PC-9 (cell line): ENCODE results near the gene DSG1. TPM values are rescaled to one million over a fixed set of nuclear protein-coding genes. Genes with fewer than 3 reads are reported as not detected.

Source experiments
- BruUV-seq: library from RNA; stranded (reverse); fragments of 400-500 nt; replicated peaks from 2 replicates; lab custom pipeline; 2021; lab: Mats Ljungman, UMichigan
- CTCF ChIA-PET: fragments of 300-600 bp; sonication (Branson Sonifier 250); formaldehyde crosslinking; loops from one replicate; lab custom pipeline; 2022; ENCODE audit warnings: antibody characterized with exemption; lab: Charles Lee
- POLR2A ChIA-PET: fragments of 300-600 bp; sonication (Branson Sonifier 250); formaldehyde crosslinking; loops from one replicate; lab custom pipeline; 2022; ENCODE audit warnings: antibody characterized with exemption; ENCODE audit not compliant: unreplicated experiment; lab: Charles Lee
- DNase-seq, 2 experiments: peaks; one replicate each; pipeline versions ENCODE4 v3.0.0 to v3.0.0-alpha.2; 2015 to 2022; ENCODE audit warnings: mixed read lengths in 1 of 2
- H2AFZ ChIP-seq: fragments of 200-600 bp; sonication (generic); 2 replicates; pipeline ENCODE4 v1.8.1; 2017; ENCODE audit warnings: antibody characterized with exemption
- H3F3A ChIP-seq: fragments of 200-600 bp; sonication (generic); 2 replicates; pipeline ENCODE4 v1.8.1; 2017; ENCODE audit warnings: antibody characterized with exemption, mild to moderate bottlenecking, low read depth; ENCODE audit not compliant: insufficient read depth
- H3K27ac ChIP-seq: fragments of 200-600 bp; sonication (generic); 2 replicates; pipeline ENCODE4 v1.6.1; 2016; ENCODE audit warnings: mixed run types
- H3K27me3 ChIP-seq: fragments of 200-600 bp; sonication (generic); 2 replicates; pipeline ENCODE4 v1.6.1; 2016; ENCODE audit warnings: low read depth, mixed run types; ENCODE audit not compliant: insufficient read depth
- H3K36me3 ChIP-seq: fragments of 200-600 bp; sonication (generic); 2 replicates; pipeline ENCODE4 v1.6.1; 2016; ENCODE audit warnings: low read depth, mixed run types
- H3K4me1 ChIP-seq: fragments of 200-600 bp; sonication (generic); replicated peaks from 2 replicates; pipeline ENCODE4 v1.6.1; 2016; ENCODE audit warnings: mixed run types; ENCODE audit not compliant: insufficient read depth
- H3K4me2 ChIP-seq: fragments of 200-600 bp; sonication (generic); 2 replicates; pipeline ENCODE4 v1.6.1; 2017; ENCODE audit warnings: mixed run types
- H3K4me3 ChIP-seq: fragments of 200-600 bp; sonication (generic); 2 replicates; pipeline ENCODE4 v1.6.1; 2016; ENCODE audit warnings: mixed run types
- H3K79me2 ChIP-seq: fragments of 200-600 bp; sonication (generic); 2 replicates; pipeline ENCODE4 v1.6.1; 2017; ENCODE audit warnings: low read depth, mixed run types
- H3K9me2 ChIP-seq: fragments of 200-600 bp; sonication (generic); 2 replicates; pipeline ENCODE4 v1.8.1; 2017; ENCODE audit warnings: mild to moderate bottlenecking; ENCODE audit not compliant: insufficient read depth
- H3K9me3 ChIP-seq: fragments of 200-600 bp; sonication (generic); 2 replicates; pipeline ENCODE4 v1.8.1; 2016; ENCODE audit warnings: low read depth; ENCODE audit not compliant: insufficient read depth
- H4K20me1 ChIP-seq: fragments of 200-600 bp; sonication (generic); 2 replicates; pipeline ENCODE4 v1.8.1; 2017; ENCODE audit not compliant: insufficient read depth
- EZH2 ChIP-seq: fragments of 200-600 bp; sonication (generic); IDR thresholded peaks from 2 replicates; pipeline ENCODE4 v1.8.0; 2017; ENCODE audit warnings: antibody characterized with exemption, low read depth
- intact Hi-C: fragments of 100-400 bp; cut with micrococcal nuclease; formaldehyde crosslinking; loops from one replicate; pipeline ENCODE4 v1.10.0; 2022; ENCODE audit not compliant: unreplicated experiment
- total RNA-seq: library from RNA; stranded (reverse); gene quantifications from 2 replicates; pipeline ENCODE4 v1.2.3, GENCODE V29; 2021
- TF ChIP-seq, protein P1 (sequence below): fragments of 200-600 bp; sonication (generic); conservative IDR thresholded peaks from 2 replicates; pipeline ENCODE4 v1.6.1; 2017; ENCODE audit warnings: mixed run types, antibody characterized with exemption, mild to moderate bottlenecking, moderate library complexity

Gene DSG1
- total RNA-seq, 1 experiment from 2014 or later = not detected

- no peak for DNase-seq
- Histone ChIP-seq H3K9me3 (no peaks in the 10 kb centered on the region), H3K27me3 (no peaks in the 10 kb centered on the region), H3K9me2 (no peaks in the 10 kb centered on the region), H3K4me1 (no peaks in the 10 kb centered on the region), H3K27ac (no peak overlapping the region), H3F3A (no peaks in the 10 kb centered on the region), H3K4me3 (no peak overlapping the region), H2AFZ (no peak overlapping the region), H3K4me2 (no peak overlapping the region), H4K20me1 (no peaks in the 10 kb centered on the region), H3K36me3 (no peaks in the 10 kb centered on the region), H3K79me2 (no peaks in the 10 kb centered on the region)
- BruUV-seq = no TSS peak
- POLR2A ChIA-PET = no interaction called here
- intact Hi-C loops = no loop called here
- TF ChIP-seq EZH2 = no peak
- TF ChIP-seq, protein P1, sequence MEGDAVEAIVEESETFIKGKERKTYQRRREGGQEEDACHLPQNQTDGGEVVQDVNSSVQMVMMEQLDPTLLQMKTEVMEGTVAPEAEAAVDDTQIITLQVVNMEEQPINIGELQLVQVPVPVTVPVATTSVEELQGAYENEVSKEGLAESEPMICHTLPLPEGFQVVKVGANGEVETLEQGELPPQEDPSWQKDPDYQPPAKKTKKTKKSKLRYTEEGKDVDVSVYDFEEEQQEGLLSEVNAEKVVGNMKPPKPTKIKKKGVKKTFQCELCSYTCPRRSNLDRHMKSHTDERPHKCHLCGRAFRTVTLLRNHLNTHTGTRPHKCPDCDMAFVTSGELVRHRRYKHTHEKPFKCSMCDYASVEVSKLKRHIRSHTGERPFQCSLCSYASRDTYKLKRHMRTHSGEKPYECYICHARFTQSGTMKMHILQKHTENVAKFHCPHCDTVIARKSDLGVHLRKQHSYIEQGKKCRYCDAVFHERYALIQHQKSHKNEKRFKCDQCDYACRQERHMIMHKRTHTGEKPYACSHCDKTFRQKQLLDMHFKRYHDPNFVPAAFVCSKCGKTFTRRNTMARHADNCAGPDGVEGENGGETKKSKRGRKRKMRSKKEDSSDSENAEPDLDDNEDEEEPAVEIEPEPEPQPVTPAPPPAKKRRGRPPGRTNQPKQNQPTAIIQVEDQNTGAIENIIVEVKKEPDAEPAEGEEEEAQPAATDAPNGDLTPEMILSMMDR = no peak
- CTCF ChIA-PET = no interaction called here
Observed at GRCh38 chr18:31369478-31369877, 51.5 kb downstream of the DSG1 start.

- DNase-seq = no peak
- BruUV-seq = no TSS peak
- H3K4me1 ChIP-seq = no peaks in the 10 kb centered on the region
- no peaks in the 10 kb centered on the region for H3K9me3 ChIP-seq
- no peak overlapping the region for H3K27ac ChIP-seq
- H3K36me3 ChIP-seq = no peaks in the 10 kb centered on the region
- intact Hi-C loops = no loop called here
- H3K4me3 ChIP-seq = no peak overlapping the region
- no peaks in the 10 kb centered on the region for H3F3A ChIP-seq
- no peak overlapping the region for H2AFZ ChIP-seq
- H3K4me2 ChIP-seq = no peak overlapping the region
- POLR2A ChIA-PET = no interaction called here
- H3K79me2 ChIP-seq = no peaks in the 10 kb centered on the region
- CTCF ChIA-PET = no interaction called here
- H3K27me3 ChIP-seq = no peaks in the 10 kb centered on the region
- TF ChIP-seq, protein P1 = no peak
- no peak for TF ChIP-seq EZH2
- no peaks in the 10 kb centered on the region for H3K9me2 ChIP-seq
- H4K20me1 ChIP-seq = no peaks in the 10 kb centered on the region
Observed at GRCh38 chr18:31371989-31372388, 54.0 kb downstream of the DSG1 start.

DNA sequence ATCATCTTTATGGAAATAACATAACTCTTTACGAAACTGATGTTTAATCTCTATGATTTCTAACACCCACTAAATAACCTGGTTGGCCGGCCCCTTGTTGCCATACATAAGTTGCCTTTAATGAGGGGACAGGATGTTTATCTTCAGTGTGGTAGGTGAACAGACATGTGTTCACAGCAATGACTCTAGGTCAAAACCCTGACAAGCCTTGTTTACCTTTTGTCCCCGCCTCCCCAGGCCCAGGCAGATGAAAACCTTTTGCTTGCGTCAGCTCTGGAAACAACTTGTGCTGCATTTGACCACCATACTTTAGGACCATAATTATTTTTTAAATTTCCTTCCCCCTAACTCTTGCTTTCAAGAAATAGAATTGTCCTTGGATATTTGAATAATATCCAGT lies 55.7 kb downstream of the DSG1 start:
- Histone ChIP-seq H3K4me2 (no peak overlapping the region), H3K9me3 (no peaks in the 10 kb centered on the region), H3K36me3 (no peaks in the 10 kb centered on the region), H3K27me3 (no peaks in the 10 kb centered on the region), H3K79me2 (no peaks in the 10 kb centered on the region), H2AFZ (no peak overlapping the region), H3K9me2 (no peaks in the 10 kb centered on the region), H3K27ac (no peak overlapping the region), H4K20me1 (no peaks in the 10 kb centered on the region), H3K4me1 (no peaks in the 10 kb centered on the region), H3F3A (no peaks in the 10 kb centered on the region), H3K4me3 (no peak overlapping the region)
- BruUV-seq = no TSS peak
- no peak for DNase-seq
- CTCF ChIA-PET = no interaction called here
- intact Hi-C loops = no loop called here
- TF ChIP-seq, protein P1 = no peak
- TF ChIP-seq EZH2 = no peak
- POLR2A ChIA-PET = no interaction called here
